ENCODE data around the gene NMRAL1. TPM values are rescaled to one million over a fixed set of nuclear protein-coding genes. Genes with fewer than 3 reads are reported as not detected.

NMRAL1 gene
- total RNA-seq = 10 to 100 TPM; 52.5 to 72.5 TPM

DNA sequence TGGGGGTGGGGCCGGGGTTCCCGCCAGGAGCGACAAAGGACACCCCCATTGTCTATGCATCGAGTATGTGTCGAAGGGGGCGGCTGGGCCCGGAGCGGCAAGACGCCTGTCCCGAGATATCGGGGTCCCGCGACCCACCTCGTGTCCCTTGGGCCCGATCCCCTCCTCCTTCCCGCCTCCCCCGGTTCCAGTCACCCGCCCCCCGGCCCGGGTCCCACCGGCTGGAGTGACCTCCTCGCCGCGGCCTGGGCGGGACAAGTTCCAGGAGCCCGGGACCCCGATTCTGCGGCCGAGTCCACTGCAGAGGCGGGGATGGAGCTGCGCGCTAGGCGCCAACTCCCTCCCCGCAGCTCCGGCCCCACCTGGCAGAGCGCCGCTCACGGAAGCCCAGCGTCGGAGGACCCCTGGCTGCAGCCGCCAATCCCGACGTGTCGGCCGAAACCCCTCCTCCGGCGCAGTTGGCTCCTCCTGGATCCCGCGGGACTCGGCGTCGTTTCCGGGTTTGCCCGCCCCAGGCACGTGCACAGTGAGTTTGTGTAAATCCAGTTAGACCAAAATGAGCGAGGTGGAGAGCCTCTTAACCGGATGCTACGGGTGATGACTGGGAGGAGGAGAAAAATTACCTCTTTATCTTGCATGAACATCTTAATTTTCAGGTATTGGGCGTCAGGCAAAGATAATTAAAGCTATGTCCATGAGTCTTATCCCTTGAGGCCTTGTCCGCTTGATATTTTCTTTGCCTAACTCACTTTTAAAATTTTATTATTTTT is at the start of gene NMRAL1:
Gene NMRAL1 (minus strand): TSS at position 434 of the 770 bp plus-strand sequence. CDS start 493 bp downstream, outside the sequence.
- ATAC-seq (peak; percentile 73), DNase-seq (peak; percentile 97)
- Mint-ChIP-seq H3K9me3 (ENCODE audit: low read depth) (no peaks in the 10 kb centered on the region), H3K4me3 (peak within 1 kb of the TSS; percentile 80), H3K27ac (peak within 1 kb of the TSS; percentile 90), H3K27me3 (no peaks in the 10 kb centered on the region), H3K36me3 (peaks cover 16% of the 10 kb centered on the region), H3K4me1 (peaks cover 45% of the 10 kb centered on the region)
- CTCF ChIA-PET = interaction anchor here (0.8 to 9.4 kb wide), 6 partner anchors 8 to 150 kb away, joined by 3 to 84 read pairs (median 4); partner anchors contain the start of gene MGRN1

DNA sequence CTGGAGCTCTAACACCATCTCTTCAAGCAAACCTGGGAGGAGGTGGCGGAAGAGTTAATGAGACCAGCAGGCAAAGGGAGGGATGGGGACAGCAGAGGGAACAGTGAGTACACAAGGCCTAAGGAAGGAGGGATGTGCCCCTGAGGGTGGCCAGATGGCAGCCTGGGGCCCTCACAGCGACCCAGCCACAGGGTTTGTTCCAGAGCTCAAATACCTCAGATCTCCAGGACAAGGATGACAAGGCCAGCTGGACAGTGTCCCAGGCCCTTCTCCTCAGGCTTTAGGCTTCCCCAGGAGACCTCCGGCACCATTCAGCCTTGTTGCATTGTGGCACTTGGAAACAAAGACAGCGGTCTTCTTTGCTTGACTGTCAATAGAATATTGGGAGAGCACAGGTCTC is 49.3 kb upstream of the NMRAL1 start:
- H3K4me3 Mint-ChIP-seq = no peak overlapping the region
- no peak overlapping the region for H3K27ac Mint-ChIP-seq
- no peaks in the 10 kb centered on the region for H3K9me3 Mint-ChIP-seq (ENCODE audit: low read depth)
- CTCF ChIA-PET = interaction anchor here (1.3 to 2.4 kb wide), 3 partner anchors 18 to 52 kb away, joined by 4 to 6 read pairs (median 5); no protein-coding TSS in a partner anchor
- no peak for DNase-seq
- peaks cover 3% of the 10 kb centered on the region for H3K36me3 Mint-ChIP-seq
- peaks cover 27% of the 10 kb centered on the region for H3K4me1 Mint-ChIP-seq
- no peak for ATAC-seq
- no peaks in the 10 kb centered on the region for H3K27me3 Mint-ChIP-seq

GRCh38 chr16:4522051-4522581 is 47.7 kb upstream of the NMRAL1 start:
- peak overlapping the region; percentile 34 for H3K27ac Mint-ChIP-seq
- H3K4me3 Mint-ChIP-seq = no peak overlapping the region
- H3K9me3 Mint-ChIP-seq (ENCODE audit: low read depth) = no peaks in the 10 kb centered on the region
- peaks cover 19% of the 10 kb centered on the region for H3K4me1 Mint-ChIP-seq
- CTCF ChIA-PET = interaction anchor here (0.9 kb wide), 1 partner anchor 17 kb away, joined by 3 read pairs; no protein-coding TSS in a partner anchor
- peaks cover 3% of the 10 kb centered on the region for H3K36me3 Mint-ChIP-seq
- no peaks in the 10 kb centered on the region for H3K27me3 Mint-ChIP-seq
- DNase-seq (no peak), ATAC-seq (no peak)

- no peak overlapping the region for H3K4me3 Mint-ChIP-seq
- H3K27me3 Mint-ChIP-seq = no peaks in the 10 kb centered on the region
- no peak for DNase-seq
- H3K4me1 Mint-ChIP-seq = peaks cover 21% of the 10 kb centered on the region
- H3K9me3 Mint-ChIP-seq (ENCODE audit: low read depth) = no peaks in the 10 kb centered on the region
- no peak for ATAC-seq
- CTCF ChIA-PET = interaction anchor here (1.0 to 7.7 kb wide), 2 partner anchors 14 to 44 kb away, joined by 3 to 59 read pairs; no protein-coding TSS in a partner anchor
- peaks cover 3% of the 10 kb centered on the region for H3K36me3 Mint-ChIP-seq
- no peak overlapping the region for H3K27ac Mint-ChIP-seq
Measured at GRCh38 chr16:4520913-4521312, 46.5 kb upstream of the NMRAL1 start.

- H3K36me3 Mint-ChIP-seq = peaks cover 3% of the 10 kb centered on the region
- CTCF ChIA-PET = interaction anchor here (3.2 to 7.7 kb wide), 2 partner anchors 13 to 29 kb away, joined by 9 to 59 read pairs; no protein-coding TSS in a partner anchor
- no peaks in the 10 kb centered on the region for H3K9me3 Mint-ChIP-seq (ENCODE audit: low read depth)
- H3K27ac Mint-ChIP-seq = no peak overlapping the region
- DNase-seq (no peak), ATAC-seq (no peak)
- no peaks in the 10 kb centered on the region for H3K27me3 Mint-ChIP-seq
- H3K4me3 Mint-ChIP-seq = no peak overlapping the region
- peaks cover 34% of the 10 kb centered on the region for H3K4me1 Mint-ChIP-seq
Measured at GRCh38 chr16:4519274-4520058, 45.0 kb upstream of the NMRAL1 start.

GRCh38 chr16:4517812-4518680 is 43.6 kb upstream of the NMRAL1 start:
- ATAC-seq = no peak
- H3K9me3 Mint-ChIP-seq (ENCODE audit: low read depth) = no peaks in the 10 kb centered on the region
- no peaks in the 10 kb centered on the region for H3K27me3 Mint-ChIP-seq
- H3K4me1 Mint-ChIP-seq = peaks cover 40% of the 10 kb centered on the region
- H3K36me3 Mint-ChIP-seq = peaks cover 3% of the 10 kb centered on the region
- CTCF ChIA-PET = interaction anchor here (0.7 to 7.7 kb wide), 7 partner anchors 11 to 106 kb away, joined by 3 to 59 read pairs (median 4); partner anchors contain the start of gene C16orf96
- no peak for DNase-seq
- H3K27ac Mint-ChIP-seq = peak overlapping the region; percentile 39
- H3K4me3 Mint-ChIP-seq = no peak overlapping the region

DNA sequence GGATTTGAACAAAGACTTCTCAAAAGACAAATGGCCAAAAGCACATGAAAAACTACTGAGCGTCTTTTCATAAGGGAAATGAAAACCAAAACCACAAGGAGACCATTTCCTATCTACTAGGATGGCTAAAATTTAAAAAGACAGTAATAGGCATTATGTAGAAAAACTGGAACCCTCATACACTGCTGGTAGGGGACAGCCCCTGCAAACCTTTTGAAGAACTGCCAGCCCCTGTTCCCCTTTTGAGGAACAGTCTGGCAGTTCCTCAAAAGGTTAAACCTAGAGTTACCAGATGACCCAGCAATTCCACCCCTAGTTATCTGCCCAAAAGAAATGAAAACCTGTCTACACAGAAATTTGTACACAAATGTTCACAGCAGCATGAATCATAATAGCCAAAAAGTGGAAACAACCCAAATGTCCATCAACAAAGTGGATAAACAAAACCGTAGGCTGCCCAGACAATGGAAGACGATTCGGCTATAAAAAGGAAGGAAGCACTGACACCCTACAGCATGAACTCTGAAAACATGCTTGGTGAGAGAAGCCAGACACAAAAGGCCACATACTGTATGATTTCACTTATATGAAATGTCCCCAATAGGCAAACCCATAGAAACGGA is 41.3 kb upstream of the NMRAL1 start:
- DNase-seq (no peak), ATAC-seq (peak; percentile 54)
- H3K4me3 Mint-ChIP-seq = peak overlapping the region; percentile 62
- H3K9me3 Mint-ChIP-seq (ENCODE audit: low read depth) = no peaks in the 10 kb centered on the region
- H3K36me3 Mint-ChIP-seq = peaks cover 18% of the 10 kb centered on the region
- peaks cover 56% of the 10 kb centered on the region for H3K4me1 Mint-ChIP-seq
- no peaks in the 10 kb centered on the region for H3K27me3 Mint-ChIP-seq
- H3K27ac Mint-ChIP-seq = peak overlapping the region; percentile 96
- CTCF ChIA-PET = interaction anchor here (1.0 to 7.7 kb wide), 8 partner anchors 9 to 38 kb away, joined by 3 to 59 read pairs (median 6); partner anchors contain the start of gene CDIP1

DNA sequence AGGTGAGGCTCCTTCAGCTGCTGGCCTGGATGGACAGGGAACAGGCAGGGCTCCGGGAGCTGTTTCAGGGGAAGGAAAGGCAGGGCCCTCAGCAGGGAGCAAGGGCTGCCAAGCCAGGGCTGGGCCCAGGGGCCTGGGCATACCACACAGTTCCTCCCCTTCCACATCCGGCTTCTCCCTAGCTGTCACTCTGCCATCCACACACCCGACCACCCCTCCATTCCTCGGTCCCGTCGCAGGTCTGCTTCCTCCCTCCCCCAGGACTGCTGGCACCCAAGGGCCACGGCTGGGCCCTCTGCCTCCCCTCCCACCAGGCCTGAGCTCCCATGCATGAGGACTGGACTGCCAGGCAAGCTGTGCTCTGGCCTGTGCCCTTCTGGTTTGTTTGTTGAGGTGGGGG is 40.2 kb upstream of the NMRAL1 start:
- peak; percentile 31 for ATAC-seq
- Mint-ChIP-seq H3K9me3 (ENCODE audit: low read depth) (no peaks in the 10 kb centered on the region), H3K4me3 (peak overlapping the region; percentile 62), H3K27ac (peak overlapping the region; percentile 96), H3K27me3 (no peaks in the 10 kb centered on the region), H3K36me3 (peaks cover 23% of the 10 kb centered on the region), H3K4me1 (peaks cover 61% of the 10 kb centered on the region)
- CTCF ChIA-PET = interaction anchor here (0.8 to 7.7 kb wide), 11 partner anchors 8 to 101 kb away, joined by 3 to 59 read pairs (median 4); partner anchors contain the start of genes CDIP1 and NMRAL1
- no peak for DNase-seq

DNA sequence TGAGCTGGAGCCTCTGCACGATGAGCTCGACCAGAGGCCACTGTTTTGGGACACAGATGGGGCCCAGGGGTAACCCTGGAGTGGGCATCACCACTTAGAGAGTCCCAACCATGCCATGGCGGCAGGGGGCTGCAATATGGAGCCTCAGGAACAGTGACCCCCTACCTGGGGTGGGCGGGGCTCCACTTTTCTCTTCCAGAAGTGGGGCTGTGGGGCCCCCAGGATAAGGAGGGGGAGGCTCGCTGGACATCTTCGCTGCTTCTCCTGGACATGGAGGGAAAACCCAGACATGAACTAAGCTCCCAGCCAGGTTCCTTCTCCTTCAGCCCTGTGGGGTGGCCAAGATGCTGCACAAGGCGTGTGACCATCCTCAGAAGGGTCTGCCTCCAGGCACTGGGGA is 39.5 kb upstream of the NMRAL1 start:
- DNase-seq (no peak), ATAC-seq (no peak)
- no peaks in the 10 kb centered on the region for H3K9me3 Mint-ChIP-seq (ENCODE audit: low read depth)
- H3K4me3 Mint-ChIP-seq = no peak overlapping the region
- peaks cover 24% of the 10 kb centered on the region for H3K36me3 Mint-ChIP-seq
- peak overlapping the region; percentile 96 for H3K27ac Mint-ChIP-seq
- H3K27me3 Mint-ChIP-seq = no peaks in the 10 kb centered on the region
- H3K4me1 Mint-ChIP-seq = peaks cover 61% of the 10 kb centered on the region
- CTCF ChIA-PET = interaction anchor here (1.6 to 7.7 kb wide), 4 partner anchors 7 to 36 kb away, joined by 7 to 59 read pairs (median 16); partner anchors contain the start of gene CDIP1

DNA sequence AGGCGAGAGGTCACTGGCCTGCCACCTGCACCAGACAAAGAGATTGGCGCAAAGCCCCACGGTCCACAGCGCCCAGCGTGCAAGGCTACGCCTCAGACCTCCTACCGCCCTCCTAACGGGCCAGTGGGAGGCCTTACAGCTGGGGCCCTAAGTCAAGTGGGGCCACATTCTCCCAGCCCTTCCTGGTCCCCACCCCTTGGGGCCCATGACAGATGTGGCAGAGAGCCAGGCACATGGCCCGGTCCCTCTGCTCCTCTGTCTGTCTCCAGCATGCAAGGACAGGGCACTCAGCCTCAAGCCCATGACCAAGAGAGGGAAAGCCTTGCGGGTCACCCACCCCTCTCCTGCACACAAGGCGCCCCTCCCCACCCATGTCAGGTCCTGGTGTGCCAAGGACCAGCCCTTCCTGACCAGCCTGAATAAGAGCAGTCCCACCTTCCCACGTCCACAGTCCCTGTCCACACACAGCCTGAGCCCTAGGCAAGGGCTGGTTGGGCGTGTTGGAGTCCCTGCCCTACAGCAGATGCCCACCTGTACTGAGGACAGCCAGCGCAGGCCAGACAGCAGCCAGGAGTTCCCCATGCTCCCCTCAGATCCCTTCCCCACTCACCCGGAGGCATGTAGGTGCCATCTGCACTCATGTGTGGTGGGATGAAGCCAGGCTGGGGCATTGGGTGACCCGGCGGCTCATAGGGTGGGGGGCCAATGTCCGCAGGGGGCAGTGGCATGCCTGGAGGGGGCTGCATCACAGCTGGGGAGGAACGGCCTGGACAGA is 38.8 kb upstream of the NMRAL1 start:
- peaks cover 24% of the 10 kb centered on the region for H3K36me3 Mint-ChIP-seq
- ATAC-seq = no peak
- CTCF ChIA-PET = interaction anchor here (2.0 to 7.7 kb wide), 3 partner anchors 7 to 26 kb away, joined by 7 to 59 read pairs (median 13); partner anchors contain the start of gene CDIP1
- H3K4me1 Mint-ChIP-seq = peaks cover 58% of the 10 kb centered on the region
- no peak overlapping the region for H3K4me3 Mint-ChIP-seq
- no peaks in the 10 kb centered on the region for H3K9me3 Mint-ChIP-seq (ENCODE audit: low read depth)
- DNase-seq = no peak
- no peaks in the 10 kb centered on the region for H3K27me3 Mint-ChIP-seq
- H3K27ac Mint-ChIP-seq = peak overlapping the region; percentile 96

- CTCF ChIA-PET = interaction anchor here (8.6 kb wide), 1 partner anchor 36 kb away, joined by 136 read pairs; no protein-coding TSS in a partner anchor
- H3K36me3 Mint-ChIP-seq = peaks cover 32% of the 10 kb centered on the region
Measured at GRCh38 chr16:4512473-4512872, 38.0 kb upstream of the NMRAL1 start.

More at GRCh38 chr16:4512473-4512872, 38.0 kb upstream of the NMRAL1 start:
- Mint-ChIP-seq H3K9me3 (ENCODE audit: low read depth) (no peaks in the 10 kb centered on the region), H3K27ac (peak overlapping the region; percentile 59), H3K4me1 (peaks cover 59% of the 10 kb centered on the region), H3K27me3 (no peaks in the 10 kb centered on the region), H3K4me3 (no peak overlapping the region)
- ATAC-seq = no peak
- DNase-seq = no peak

Measured in activated CD8-positive, alpha-beta memory T cell treated with anti-CD3 and anti-CD28 coated beads, Interleukin-2, amount 10 ng/mL, durations not matched to agents 7 days and 5 days (primary cell).